Effector memory CD4-positive, alpha-beta T cell (primary cell): Measurements from ENCODE around the gene ATRNL1.
"Not testable (repeated sequence)": the region's sequence is repeated elsewhere in the genome, so short reads cannot be mapped to it uniquely, and the experiment has no call there.

ENCODE experiments used
- DNase-seq, 3 donors: peaks; one replicate each; pipeline ENCODE4 v3.0.0-alpha.2; 2020
- H3K27ac ChIP-seq: 2 replicates; pipeline ENCODE4 v1.7.0; 2013; ENCODE audit warnings: mild to moderate bottlenecking, low read length, moderate library complexity; ENCODE audit not compliant: insufficient read depth, poor library complexity, severe bottlenecking
- H3K27me3 ChIP-seq: replicated peaks from 2 replicates; pipeline ENCODE4 v1.7.0; 2013; ENCODE audit warnings: mild to moderate bottlenecking, low read length; ENCODE audit not compliant: insufficient read depth, control insufficient read depth, poor library complexity, severe bottlenecking
- H3K36me3 ChIP-seq: 2 replicates; pipeline ENCODE4 v1.7.0; 2013; ENCODE audit warnings: mild to moderate bottlenecking, low read length, moderate library complexity; ENCODE audit not compliant: control insufficient read depth, insufficient read depth
- H3K4me1 ChIP-seq: 2 replicates; pipeline ENCODE4 v1.7.0; 2013; ENCODE audit warnings: low read length, mild to moderate bottlenecking; ENCODE audit not compliant: control insufficient read depth, insufficient read depth, poor library complexity, severe bottlenecking
- H3K4me3 ChIP-seq: 2 replicates; pipeline ENCODE4 v1.7.0; 2013; ENCODE audit warnings: low read length, low read depth, mild to moderate bottlenecking; ENCODE audit not compliant: insufficient read depth, poor library complexity, severe bottlenecking
- H3K9me3 ChIP-seq: 2 replicates; pipeline ENCODE4 v1.7.0; 2013; ENCODE audit warnings: mild to moderate bottlenecking, low read length, moderate library complexity; ENCODE audit not compliant: control insufficient read depth

ATRNL1 gene

GRCh38 chr10:115295213-115295805, 202.1 kb downstream of the ATRNL1 start:
- no peak overlapping the region for H3K27ac ChIP-seq
- peaks cover 4% of the 10 kb centered on the region for H3K9me3 ChIP-seq
- no peaks in the 10 kb centered on the region for H3K4me1 ChIP-seq
- no peak for DNase-seq
- H3K27me3 ChIP-seq = no peaks in the 10 kb centered on the region
- H3K4me3 ChIP-seq = no peak overlapping the region
- H3K36me3 ChIP-seq = no peaks in the 10 kb centered on the region

DNA sequence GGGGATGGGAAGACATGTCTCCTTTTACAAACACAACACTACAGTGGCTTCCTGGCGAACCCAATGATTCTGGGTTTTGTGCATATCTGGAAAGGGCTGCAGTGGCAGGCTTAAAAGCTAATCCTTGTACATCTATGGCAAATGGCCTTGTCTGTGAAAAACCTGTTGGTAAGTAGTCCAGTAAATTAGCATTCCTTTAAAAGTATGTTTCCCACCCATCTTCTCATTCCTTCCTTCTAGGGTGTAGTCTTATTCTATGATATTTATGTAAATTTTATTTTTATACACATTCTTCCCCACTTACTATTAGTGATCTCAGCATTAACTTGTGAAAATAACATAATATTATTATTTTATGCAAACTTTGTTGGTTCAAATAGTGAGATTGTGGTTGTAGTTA, 206.9 kb downstream of the ATRNL1 start:
- DNase-seq = no peak
- H3K9me3 ChIP-seq = peaks cover 4% of the 10 kb centered on the region
- no peaks in the 10 kb centered on the region for H3K36me3 ChIP-seq
- no peak overlapping the region for H3K27ac ChIP-seq
- H3K4me1 ChIP-seq = no peaks in the 10 kb centered on the region
- no peak overlapping the region for H3K4me3 ChIP-seq
- no peaks in the 10 kb centered on the region for H3K27me3 ChIP-seq

DNA sequence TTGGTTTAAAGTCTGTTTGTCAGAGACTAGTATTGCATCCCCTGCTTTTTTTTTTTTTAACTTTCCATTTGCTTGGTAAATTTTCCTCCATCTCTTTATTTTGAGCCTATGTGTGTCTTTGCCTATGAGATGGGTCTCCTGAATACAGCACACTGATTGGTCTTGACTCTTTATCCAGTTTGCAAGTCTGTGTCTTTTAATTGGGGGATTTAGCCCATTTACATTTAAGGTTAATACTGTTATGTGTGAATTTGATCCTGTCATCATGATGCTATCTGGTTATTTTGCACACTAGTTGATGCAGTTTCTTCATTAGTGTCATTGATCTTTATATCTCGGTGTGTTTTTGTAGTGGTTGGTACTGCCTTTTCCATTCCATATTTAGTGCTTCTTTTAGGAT, 226.5 kb downstream of the ATRNL1 start:
- H3K27me3 ChIP-seq, H3K27ac ChIP-seq, H3K4me1 ChIP-seq, H3K4me3 ChIP-seq, H3K9me3 ChIP-seq, H3K36me3 ChIP-seq, DNase-seq: not testable (repeated sequence)

- H3K4me1 ChIP-seq = no peaks in the 10 kb centered on the region
- no peaks in the 10 kb centered on the region for H3K36me3 ChIP-seq
- H3K27ac ChIP-seq = no peak overlapping the region
- no peak for DNase-seq
- no peaks in the 10 kb centered on the region for H3K27me3 ChIP-seq
- H3K9me3 ChIP-seq = no peaks in the 10 kb centered on the region
- H3K4me3 ChIP-seq = no peak overlapping the region
Measured at GRCh38 chr10:115321360-115321759, 228.2 kb downstream of the ATRNL1 start.

GRCh38 chr10:115328331-115328730, 235.2 kb downstream of the ATRNL1 start:
- no peak for DNase-seq
- no peaks in the 10 kb centered on the region for H3K27me3 ChIP-seq
- H3K4me3 ChIP-seq = no peak overlapping the region
- H3K27ac ChIP-seq = no peak overlapping the region
- H3K4me1 ChIP-seq = no peaks in the 10 kb centered on the region
- H3K9me3 ChIP-seq = no peaks in the 10 kb centered on the region
- H3K36me3 ChIP-seq = no peaks in the 10 kb centered on the region

GRCh38 chr10:115335366-115335765, 242.2 kb downstream of the ATRNL1 start:
- Histone ChIP-seq H3K4me1 (no peaks in the 10 kb centered on the region), H3K36me3 (no peaks in the 10 kb centered on the region), H3K27me3 (no peaks in the 10 kb centered on the region), H3K4me3 (no peak overlapping the region), H3K9me3 (no peaks in the 10 kb centered on the region), H3K27ac (no peak overlapping the region)
- no peak for DNase-seq

GRCh38 chr10:115355162-115355760, 262.1 kb downstream of the ATRNL1 start:
- Histone ChIP-seq H3K27me3 (no peaks in the 10 kb centered on the region), H3K9me3 (no peaks in the 10 kb centered on the region), H3K27ac (no peak overlapping the region), H3K4me1 (no peaks in the 10 kb centered on the region), H3K4me3 (no peak overlapping the region), H3K36me3 (no peaks in the 10 kb centered on the region)
- no peak for DNase-seq

DNA sequence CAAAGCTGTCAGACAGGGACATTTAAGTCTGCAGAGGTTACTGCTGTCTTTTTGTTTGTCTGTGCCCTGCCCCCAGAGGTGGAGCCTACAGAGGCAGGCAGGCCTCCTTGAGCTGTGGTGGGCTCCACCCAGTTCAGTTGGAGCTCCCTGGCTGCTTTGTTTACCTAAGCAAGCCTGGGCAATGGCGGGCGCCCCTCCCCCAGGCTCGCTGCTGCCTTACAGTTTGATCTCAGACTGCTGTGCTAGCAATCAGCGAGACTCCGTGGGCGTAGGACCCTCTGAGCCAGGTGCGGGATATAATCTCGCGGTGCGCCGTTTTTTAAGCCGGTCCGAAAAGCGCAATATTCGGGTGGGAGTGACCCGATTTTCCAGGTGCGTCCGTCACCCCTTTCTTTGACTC, 274.8 kb downstream of the ATRNL1 start:
- not testable (repeated sequence) for H3K9me3 ChIP-seq, H3K27ac ChIP-seq, H3K36me3 ChIP-seq, H3K27me3 ChIP-seq, H3K4me3 ChIP-seq, H3K4me1 ChIP-seq, DNase-seq

DNA sequence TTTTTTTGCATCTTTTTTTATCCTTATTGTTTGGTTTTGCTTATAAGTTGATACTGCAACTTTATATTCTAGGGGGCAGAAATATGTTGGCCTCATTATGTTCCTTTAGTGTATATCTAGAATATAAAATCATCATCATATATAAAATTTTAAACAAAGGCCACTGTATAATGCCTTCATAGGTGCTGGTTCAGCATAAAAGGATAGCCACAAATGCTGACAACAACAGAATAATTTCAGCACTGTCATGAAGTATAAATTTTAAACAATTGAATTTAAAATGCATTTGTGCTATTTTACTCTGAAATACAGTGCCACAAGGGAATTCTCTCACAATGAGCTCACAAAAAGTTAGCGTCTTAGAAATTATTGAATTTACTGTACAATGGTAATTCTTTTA, 285.9 kb downstream of the ATRNL1 start:
- H3K27ac ChIP-seq = no peak overlapping the region
- H3K4me1 ChIP-seq = no peaks in the 10 kb centered on the region
- H3K9me3 ChIP-seq = no peaks in the 10 kb centered on the region
- no peak overlapping the region for H3K4me3 ChIP-seq
- no peak for DNase-seq
- H3K27me3 ChIP-seq = no peaks in the 10 kb centered on the region
- no peaks in the 10 kb centered on the region for H3K36me3 ChIP-seq

DNA sequence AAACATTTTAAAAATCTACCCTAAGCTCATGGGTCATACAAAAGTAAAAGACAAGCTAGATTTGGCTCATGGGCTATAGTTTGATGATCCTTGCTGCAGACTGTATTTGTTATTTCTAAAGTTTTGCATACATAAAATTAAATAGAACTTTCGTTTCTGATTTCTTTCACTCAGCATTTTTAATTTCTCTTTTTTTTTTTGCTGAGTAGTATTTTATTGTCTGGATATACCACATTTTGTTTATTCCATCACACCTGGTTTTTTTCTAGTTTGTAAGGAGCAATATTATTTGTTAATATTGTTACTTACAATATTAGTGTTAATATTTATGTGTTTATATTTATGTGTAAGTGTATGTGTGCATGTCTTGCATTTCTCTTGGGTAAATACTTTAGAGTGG, 291.5 kb downstream of the ATRNL1 start:
- H3K4me3 ChIP-seq = no peak overlapping the region
- no peak overlapping the region for H3K27ac ChIP-seq
- H3K9me3 ChIP-seq = no peaks in the 10 kb centered on the region
- DNase-seq = no peak
- no peaks in the 10 kb centered on the region for H3K4me1 ChIP-seq
- no peaks in the 10 kb centered on the region for H3K27me3 ChIP-seq
- H3K36me3 ChIP-seq = no peaks in the 10 kb centered on the region
